Measurements from ENCODE around the gene ARHGEF12. TPM values are rescaled to one million over a fixed set of nuclear protein-coding genes. Genes with fewer than 3 reads are reported as not detected.

Gene ARHGEF12
- total RNA-seq, 1 donor from 2014 or later, result 83.1 TPM

- TF ChIP-seq CTCF (IDR thresholded peaks at IDR 0.05; ENCODE audit: insufficient read depth, low read depth, low read length) (no peak), EZH2 (IDR thresholded peaks at IDR 0.05; ENCODE audit: insufficient read depth, low read length) (no peak)
- Histone ChIP-seq H4K20me1 (ENCODE audit: insufficient read depth, low read length) (no peaks in the 10 kb centered on the region), H3K79me2 (ENCODE audit: insufficient read depth, low read length) (no peaks in the 10 kb centered on the region), H3K4me2 (ENCODE audit: low read length) (peak overlapping the region; percentile 74), H3K27me3 (ENCODE audit: insufficient read depth, low read length) (no peaks in the 10 kb centered on the region), H3K4me3 (ENCODE audit: insufficient read depth, low read depth, low read length) (peak overlapping the region; percentile 40), H3K9ac (ENCODE audit: low read length) (peak overlapping the region; percentile 81), H3K36me3 (ENCODE audit: insufficient read depth, low read length) (peaks cover 7% of the 10 kb centered on the region), H2AFZ (ENCODE audit: low read depth, low read length) (peak overlapping the region; percentile 16), H3K9me3 (ENCODE audit: insufficient read depth, low read depth, low read length) (no peaks in the 10 kb centered on the region), H3K27ac (ENCODE audit: low read depth, low read length) (peak overlapping the region; percentile 94), H3K4me1 (ENCODE audit: insufficient read depth, low read length) (peaks cover 16% of the 10 kb centered on the region)
- Mint-ChIP-seq H3K4me3 (ENCODE audit: unreplicated experiment) (peak overlapping the region; percentile 78), H3K36me3 (ENCODE audit: low read depth, unreplicated experiment) (peaks cover 7% of the 10 kb centered on the region), H3K4me1 (ENCODE audit: low read depth, unreplicated experiment) (peaks cover 29% of the 10 kb centered on the region), H3K9me3 (ENCODE audit: unreplicated experiment) (no peaks in the 10 kb centered on the region), H3K27ac (ENCODE audit: unreplicated experiment) (peak overlapping the region; percentile 98), H3K27me3 (ENCODE audit: low read depth, unreplicated experiment) (no peaks in the 10 kb centered on the region)
- DNase-seq (ENCODE audit: low read depth) (peak; percentile 99), FAIRE-seq (peak; percentile 100)
Measured at GRCh38 chr11:120432056-120433018, 96.1 kb downstream of the ARHGEF12 start.

GRCh38 chr11:120441592-120441991 is 105.4 kb downstream of the ARHGEF12 start:
- H3K4me3 Mint-ChIP-seq (ENCODE audit: unreplicated experiment), result no peak overlapping the region
- FAIRE-seq, result no peak
- H3K27me3 Mint-ChIP-seq (ENCODE audit: low read depth, unreplicated experiment), result no peaks in the 10 kb centered on the region
- Histone ChIP-seq H2AFZ (ENCODE audit: low read depth, low read length) (no peak overlapping the region), H3K36me3 (ENCODE audit: insufficient read depth, low read length) (peaks cover 27% of the 10 kb centered on the region), H3K27ac (ENCODE audit: low read depth, low read length) (no peak overlapping the region), H3K9ac (ENCODE audit: low read length) (no peak overlapping the region), H3K79me2 (ENCODE audit: insufficient read depth, low read length) (no peaks in the 10 kb centered on the region), H3K27me3 (ENCODE audit: insufficient read depth, low read length) (no peaks in the 10 kb centered on the region), H3K4me2 (ENCODE audit: low read length) (no peak overlapping the region), H4K20me1 (ENCODE audit: insufficient read depth, low read length) (no peaks in the 10 kb centered on the region), H3K4me1 (ENCODE audit: insufficient read depth, low read length) (no peaks in the 10 kb centered on the region), H3K9me3 (ENCODE audit: insufficient read depth, low read depth, low read length) (no peaks in the 10 kb centered on the region), H3K4me3 (ENCODE audit: insufficient read depth, low read depth, low read length) (no peak overlapping the region)
- H3K4me1 Mint-ChIP-seq (ENCODE audit: low read depth, unreplicated experiment), result no peaks in the 10 kb centered on the region
- H3K9me3 Mint-ChIP-seq (ENCODE audit: unreplicated experiment), result no peaks in the 10 kb centered on the region
- peaks cover 14% of the 10 kb centered on the region for H3K36me3 Mint-ChIP-seq (ENCODE audit: low read depth, unreplicated experiment)
- no peak for DNase-seq (ENCODE audit: low read depth)
- no peak overlapping the region for H3K27ac Mint-ChIP-seq (ENCODE audit: unreplicated experiment)
- TF ChIP-seq EZH2 (IDR thresholded peaks at IDR 0.05; ENCODE audit: insufficient read depth, low read length), result no peak
- TF ChIP-seq CTCF (IDR thresholded peaks at IDR 0.05; ENCODE audit: insufficient read depth, low read depth, low read length), result no peak

- H3K9ac ChIP-seq (ENCODE audit: low read length), result no peak overlapping the region
- H3K4me2 ChIP-seq (ENCODE audit: low read length), result no peak overlapping the region
- H3K4me3 ChIP-seq (ENCODE audit: insufficient read depth, low read depth, low read length), result no peak overlapping the region
- no peak overlapping the region for H3K27ac ChIP-seq (ENCODE audit: low read depth, low read length)
- no peaks in the 10 kb centered on the region for H3K27me3 ChIP-seq (ENCODE audit: insufficient read depth, low read length)
- Mint-ChIP-seq H3K27me3 (ENCODE audit: low read depth, unreplicated experiment) (no peaks in the 10 kb centered on the region), H3K9me3 (ENCODE audit: unreplicated experiment) (no peaks in the 10 kb centered on the region), H3K36me3 (ENCODE audit: low read depth, unreplicated experiment) (peaks cover 19% of the 10 kb centered on the region), H3K27ac (ENCODE audit: unreplicated experiment) (no peak overlapping the region), H3K4me3 (ENCODE audit: unreplicated experiment) (no peak overlapping the region), H3K4me1 (ENCODE audit: low read depth, unreplicated experiment) (no peaks in the 10 kb centered on the region)
- H3K4me1 ChIP-seq (ENCODE audit: insufficient read depth, low read length), result no peaks in the 10 kb centered on the region
- H3K9me3 ChIP-seq (ENCODE audit: insufficient read depth, low read depth, low read length), result no peaks in the 10 kb centered on the region
- DNase-seq (ENCODE audit: low read depth) (no peak), FAIRE-seq (no peak)
- TF ChIP-seq EZH2 (IDR thresholded peaks at IDR 0.05; ENCODE audit: insufficient read depth, low read length) (no peak), CTCF (IDR thresholded peaks at IDR 0.05; ENCODE audit: insufficient read depth, low read depth, low read length) (no peak)
- H2AFZ ChIP-seq (ENCODE audit: low read depth, low read length), result no peak overlapping the region
- peaks cover 31% of the 10 kb centered on the region for H3K36me3 ChIP-seq (ENCODE audit: insufficient read depth, low read length)
- H4K20me1 ChIP-seq (ENCODE audit: insufficient read depth, low read length), result no peaks in the 10 kb centered on the region
- H3K79me2 ChIP-seq (ENCODE audit: insufficient read depth, low read length), result no peaks in the 10 kb centered on the region
Measured at GRCh38 chr11:120442031-120442430, 105.8 kb downstream of the ARHGEF12 start.
